Neural progenitor cell (in vitro differentiated cells): ENCODE data around the gene HPSE.

ENCODE experiments used
- CTCF ChIP-seq: fragments of 200-600 bp; sonication (generic); IDR thresholded peaks from 2 replicates; pipeline ENCODE4 v1.5.1; 2017; ENCODE audit warnings: antibody characterized with exemption, mild to moderate bottlenecking
- EZH2phosphoT487 ChIP-seq: fragments of 200-600 bp; sonication (generic); IDR thresholded peaks from 2 replicates; pipeline ENCODE4 v1.6.1; 2017; ENCODE audit warnings: antibody characterized with exemption

GRCh38 chr4:83361416-83362103 lies 26.9 kb upstream of the HPSE start:
- no peak for TF ChIP-seq CTCF
- no peak for TF ChIP-seq EZH2phosphoT487
